Liver (tissue), 9 donors: Measurements from ENCODE around the gene IQSEC3. TPM values are rescaled to one million over a fixed set of nuclear protein-coding genes. Genes with fewer than 3 reads are reported as not detected.
"Not testable (repeated sequence)": the region's sequence is repeated elsewhere in the genome, so short reads cannot be mapped to it uniquely, and the experiment has no call there.

Experiments used
- DNase-seq: peaks from one replicate; pipeline ENCODE4 v3.0.0-alpha.2; 2017; ENCODE audit warnings: low spot score
- H3K27ac ChIP-seq, 2 donors: one replicate each; pipeline ENCODE4 v1.7.0; 2013; ENCODE audit warnings: inconsistent platforms in 2 of 2, low read length in 2 of 2, control low read depth in 1 of 2, low read depth in 1 of 2, mild to moderate bottlenecking in 1 of 2
- H3K27me3 ChIP-seq, 4 donors: one replicate each; pipeline versions ENCODE4 v1.6.1 to v1.7.0; 2013; ENCODE audit warnings: low read length in 3 of 4, inconsistent platforms in 1 of 4, mild to moderate bottlenecking in 1 of 4, moderate library complexity in 1 of 4; ENCODE audit not compliant: control insufficient read depth in 4 of 4, insufficient read depth in 4 of 4
- H3K36me3 ChIP-seq, 4 donors: one replicate each; pipeline versions ENCODE4 v1.6.1 to v1.7.0; 2013; ENCODE audit warnings: low read length in 3 of 4, mild to moderate bottlenecking in 3 of 4, low read depth in 1 of 4, moderate library complexity in 1 of 4; ENCODE audit not compliant: control insufficient read depth in 4 of 4, insufficient read depth in 3 of 4
- H3K4me1 ChIP-seq, 4 donors: one replicate each; pipeline versions ENCODE4 v1.6.1 to v1.7.0; 2013; ENCODE audit warnings: low read length in 3 of 4, mild to moderate bottlenecking in 3 of 4, moderate library complexity in 1 of 4; ENCODE audit not compliant: control insufficient read depth in 4 of 4, insufficient read depth in 4 of 4
- H3K4me3 ChIP-seq, 3 donors: one replicate each; pipeline versions ENCODE4 v1.6.1 to v1.7.0; 2013; ENCODE audit warnings: low read length in 3 of 3, control low read depth in 1 of 3, low read depth in 1 of 3, mild to moderate bottlenecking in 1 of 3
- H3K9ac ChIP-seq, 2 donors: one replicate each; pipeline ENCODE4 v1.7.0; 2013; ENCODE audit warnings: low read length in 2 of 2, mild to moderate bottlenecking in 2 of 2, moderate library complexity in 2 of 2, control low read depth in 1 of 2, low read depth in 1 of 2
- H3K9me3 ChIP-seq, 4 donors: one replicate each; pipeline versions ENCODE4 v1.6.1 to v1.7.0; 2013; ENCODE audit warnings: low read length in 3 of 4; ENCODE audit not compliant: control insufficient read depth in 4 of 4
- WGBS: extraction: QIAGEN DNeasy Blood & Tissue Kit; methylation state at CpG from one replicate; pipeline ENCODE4 v1.1.7; 2013; 5-methylcytosine and 5-hydroxymethylcytosine counted together
- polyA plus RNA-seq, 2 donors: library from polyadenylated mRNA; stranded (reverse) in 1 of 2; unstranded in 1 of 2; fragments of 200-250 nt in 1 of 2; fragments of >200 nt in 1 of 2; fragmentation: Nextera tagmentation in 1 of 2; extraction: Ambion mirVana in 1 of 2; gene quantifications; one replicate each; pipeline versions ENCODE4 v1.2.1 to v1.2.3, GENCODE V29; 2013 to 2015
- total RNA-seq, 2 donors: library from RNA; depleted of rRNA; stranded (reverse); fragments of >200 nt; gene quantifications; one replicate each; pipeline ENCODE4 v1.2.3, GENCODE V29; 2014
- TF ChIP-seq, protein P1 (sequence below): IDR thresholded peaks from 2 replicates; pipeline ENCODE4 v1.6.1; 2016; ENCODE audit warnings: antibody characterized with exemption, mild to moderate bottlenecking
- donor health status: healthy.
- donor health status: healthy.
- donor health status: healthy.
- donor health status: healthy.
- donor health status: healthy.

IQSEC3 gene
- total and polyA plus RNA-seq, 4 donors, result under 0.01 to 0.79 (median 0.48) TPM

- H3K4me1 ChIP-seq, H3K9me3 ChIP-seq, H3K9ac ChIP-seq, DNase-seq, H3K27ac ChIP-seq, H3K4me3 ChIP-seq, H3K36me3 ChIP-seq, H3K27me3 ChIP-seq: not testable (repeated sequence)
- WGBS, result 55% methylated on average over 4 of the region's 4 CpGs
These were observed 990 bp upstream of the IQSEC3 start for GRCh38 chr12:65491-66063.

DNA sequence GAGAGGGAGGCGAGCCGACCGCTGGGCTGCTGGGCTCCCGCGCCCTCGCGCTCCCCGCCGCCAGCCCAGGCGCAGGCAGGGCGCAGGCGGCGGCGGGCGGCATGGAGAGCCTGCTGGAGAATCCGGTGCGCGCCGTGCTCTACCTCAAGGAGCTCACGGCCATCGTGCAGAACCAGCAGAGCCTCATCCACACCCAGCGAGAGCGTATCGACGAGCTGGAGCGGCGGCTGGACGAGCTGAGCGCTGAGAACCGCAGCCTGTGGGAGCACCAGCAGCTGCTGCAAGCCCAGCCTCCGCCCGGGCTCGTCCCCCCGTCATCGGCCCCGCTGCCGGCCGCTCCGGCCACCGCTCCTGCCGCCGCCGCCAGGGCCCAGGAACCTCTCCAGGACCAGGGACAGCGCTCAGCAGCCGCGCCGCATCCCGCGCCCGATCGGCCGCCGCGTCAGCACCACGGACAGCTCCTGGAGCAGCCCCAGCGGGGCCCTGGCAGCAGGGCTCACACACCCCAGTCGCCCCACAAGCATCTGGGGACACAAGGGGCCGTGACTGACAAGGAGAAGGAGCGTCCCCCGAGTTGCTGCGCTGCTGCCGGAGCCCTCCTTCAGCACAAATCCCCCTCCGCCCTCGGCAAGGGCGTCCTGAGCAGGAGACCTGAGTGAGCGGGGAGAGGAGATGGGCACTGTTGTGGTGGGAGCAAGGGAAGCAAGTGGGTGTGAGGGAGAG, 376 bp downstream of the IQSEC3 start:
- not testable (repeated sequence) for H3K27me3 ChIP-seq, H3K9me3 ChIP-seq, H3K4me3 ChIP-seq, H3K9ac ChIP-seq, H3K27ac ChIP-seq, H3K36me3 ChIP-seq, DNase-seq, H3K4me1 ChIP-seq
- TF ChIP-seq, protein P1, sequence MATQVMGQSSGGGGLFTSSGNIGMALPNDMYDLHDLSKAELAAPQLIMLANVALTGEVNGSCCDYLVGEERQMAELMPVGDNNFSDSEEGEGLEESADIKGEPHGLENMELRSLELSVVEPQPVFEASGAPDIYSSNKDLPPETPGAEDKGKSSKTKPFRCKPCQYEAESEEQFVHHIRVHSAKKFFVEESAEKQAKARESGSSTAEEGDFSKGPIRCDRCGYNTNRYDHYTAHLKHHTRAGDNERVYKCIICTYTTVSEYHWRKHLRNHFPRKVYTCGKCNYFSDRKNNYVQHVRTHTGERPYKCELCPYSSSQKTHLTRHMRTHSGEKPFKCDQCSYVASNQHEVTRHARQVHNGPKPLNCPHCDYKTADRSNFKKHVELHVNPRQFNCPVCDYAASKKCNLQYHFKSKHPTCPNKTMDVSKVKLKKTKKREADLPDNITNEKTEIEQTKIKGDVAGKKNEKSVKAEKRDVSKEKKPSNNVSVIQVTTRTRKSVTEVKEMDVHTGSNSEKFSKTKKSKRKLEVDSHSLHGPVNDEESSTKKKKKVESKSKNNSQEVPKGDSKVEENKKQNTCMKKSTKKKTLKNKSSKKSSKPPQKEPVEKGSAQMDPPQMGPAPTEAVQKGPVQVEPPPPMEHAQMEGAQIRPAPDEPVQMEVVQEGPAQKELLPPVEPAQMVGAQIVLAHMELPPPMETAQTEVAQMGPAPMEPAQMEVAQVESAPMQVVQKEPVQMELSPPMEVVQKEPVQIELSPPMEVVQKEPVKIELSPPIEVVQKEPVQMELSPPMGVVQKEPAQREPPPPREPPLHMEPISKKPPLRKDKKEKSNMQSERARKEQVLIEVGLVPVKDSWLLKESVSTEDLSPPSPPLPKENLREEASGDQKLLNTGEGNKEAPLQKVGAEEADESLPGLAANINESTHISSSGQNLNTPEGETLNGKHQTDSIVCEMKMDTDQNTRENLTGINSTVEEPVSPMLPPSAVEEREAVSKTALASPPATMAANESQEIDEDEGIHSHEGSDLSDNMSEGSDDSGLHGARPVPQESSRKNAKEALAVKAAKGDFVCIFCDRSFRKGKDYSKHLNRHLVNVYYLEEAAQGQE, result peak; percentile 95
- 7% methylated on average over 47 of the region's 66 CpGs for WGBS

- H3K4me1 ChIP-seq, H3K27ac ChIP-seq, H3K9ac ChIP-seq, H3K27me3 ChIP-seq, DNase-seq, H3K9me3 ChIP-seq, H3K36me3 ChIP-seq, H3K4me3 ChIP-seq: not testable (repeated sequence)
- WGBS, result 75% methylated on average over 6 of the region's 6 CpGs
These were observed 3.1 kb downstream of the IQSEC3 start for GRCh38 chr12:69677-70076.

DNA sequence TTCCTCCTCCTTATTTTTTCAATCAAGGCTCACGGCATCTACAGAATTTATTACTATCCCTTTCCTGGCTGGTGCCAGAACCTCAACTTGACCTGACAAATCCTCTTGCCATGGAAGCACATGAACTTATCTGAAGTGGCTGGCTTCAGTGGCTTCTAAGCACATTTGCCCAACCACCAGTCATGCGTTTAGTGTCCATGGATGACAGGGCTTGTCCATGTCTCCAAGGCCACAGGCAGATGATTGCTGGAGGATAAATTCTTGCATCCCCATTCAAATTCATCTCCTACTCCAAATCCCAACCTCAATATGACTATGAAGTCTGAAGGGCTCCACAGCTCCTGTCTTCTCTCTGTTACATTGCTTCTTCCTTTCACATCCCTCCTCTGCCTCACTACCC, 4.0 kb downstream of the IQSEC3 start:
- H3K27me3 ChIP-seq, H3K9me3 ChIP-seq, H3K27ac ChIP-seq, H3K4me1 ChIP-seq, H3K9ac ChIP-seq, H3K36me3 ChIP-seq, H3K4me3 ChIP-seq, DNase-seq: not testable (repeated sequence)
- 89% methylated on average over 2 of the region's 2 CpGs for WGBS

DNA sequence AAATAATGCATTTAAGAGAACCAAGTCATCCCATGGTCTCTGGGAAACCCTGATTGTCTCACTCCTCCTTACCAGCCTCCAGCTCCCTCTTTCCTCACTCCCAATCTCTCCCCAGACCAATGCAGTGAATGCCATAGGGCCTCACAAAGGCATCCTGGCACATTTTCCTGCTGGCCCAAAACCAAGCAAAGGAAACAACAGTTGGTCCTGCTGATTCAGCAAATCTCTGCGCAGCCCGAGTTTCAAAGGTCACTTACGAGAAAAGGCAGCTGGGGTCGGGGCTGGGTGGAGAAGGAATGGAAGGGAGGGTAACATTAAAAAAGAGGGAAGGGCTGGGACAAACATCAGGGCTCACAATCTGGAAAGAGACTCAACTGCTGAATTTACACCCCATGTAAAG, 5.5 kb downstream of the IQSEC3 start:
- DNase-seq, H3K27me3 ChIP-seq, H3K27ac ChIP-seq, H3K4me3 ChIP-seq, H3K9me3 ChIP-seq, H3K4me1 ChIP-seq, H3K9ac ChIP-seq, H3K36me3 ChIP-seq: not testable (repeated sequence)
- 15% methylated on average over 4 of the region's 4 CpGs for WGBS

DNA sequence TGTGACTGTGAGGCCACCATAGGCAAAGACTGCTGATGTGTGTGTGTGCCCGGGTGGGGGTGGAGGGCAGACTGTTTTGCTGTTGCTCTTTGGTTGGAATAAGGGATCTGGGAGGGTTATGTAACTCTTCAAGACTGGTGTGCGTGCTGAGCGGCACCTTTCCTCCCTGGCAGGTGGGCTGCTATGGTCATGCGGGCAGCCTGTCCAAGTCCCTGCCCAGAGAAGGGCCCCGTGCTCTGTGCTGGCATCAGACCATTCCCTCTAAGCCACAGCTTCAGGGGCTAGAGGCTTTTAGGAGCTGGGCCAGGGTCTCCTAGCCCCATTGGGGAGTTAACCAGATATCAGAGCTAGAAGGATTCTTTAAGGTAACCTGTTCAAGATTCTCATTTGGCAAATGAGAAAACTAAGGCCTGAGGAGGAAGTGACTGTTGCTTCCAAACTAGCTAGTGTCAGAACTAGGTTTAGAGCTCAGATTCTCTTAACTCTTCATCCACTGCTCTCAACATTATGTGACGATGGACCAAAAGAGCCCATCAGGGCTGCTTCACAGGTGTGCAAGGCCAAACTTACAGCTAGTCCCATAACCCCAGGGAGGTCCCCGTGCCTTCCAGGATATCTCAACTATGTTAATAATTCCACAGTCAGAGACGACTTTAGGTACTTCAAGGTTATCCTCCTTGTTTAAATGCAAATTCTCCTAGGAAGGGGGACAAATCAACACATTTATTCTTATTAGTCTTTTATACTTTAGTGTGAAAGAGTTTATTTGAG, 8.0 kb downstream of the IQSEC3 start:
- not testable (repeated sequence) for H3K27me3 ChIP-seq, H3K4me3 ChIP-seq

DNA sequence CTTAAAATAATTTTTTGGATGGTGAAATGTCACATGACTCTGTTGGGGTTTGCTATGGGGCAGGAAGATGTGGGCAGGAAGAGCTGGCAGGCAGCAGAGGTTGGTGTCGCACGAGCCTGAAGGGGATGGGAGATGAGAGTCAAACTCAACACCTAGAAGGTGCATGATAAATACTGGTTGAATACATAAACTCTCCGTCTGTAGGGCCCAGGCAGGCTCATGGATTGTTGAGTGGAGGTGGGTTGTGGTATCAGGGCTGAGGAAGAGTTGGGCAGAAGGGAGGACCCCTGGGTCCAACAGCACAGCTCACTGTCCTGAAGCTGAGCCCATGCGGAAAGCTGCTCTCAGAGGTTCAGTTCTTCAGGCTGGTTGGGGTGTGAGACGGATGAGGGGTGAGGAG, 9.0 kb downstream of the IQSEC3 start:
- H3K4me1 ChIP-seq, H3K27ac ChIP-seq, H3K9ac ChIP-seq, H3K36me3 ChIP-seq, H3K27me3 ChIP-seq, DNase-seq, H3K9me3 ChIP-seq, H3K4me3 ChIP-seq: not testable (repeated sequence)
- 82% methylated on average over 5 of the region's 5 CpGs for WGBS

More for the DNA sequence above, 8.0 kb downstream of the IQSEC3 start:
- DNase-seq, H3K36me3 ChIP-seq, H3K4me1 ChIP-seq, H3K27ac ChIP-seq, H3K9me3 ChIP-seq, H3K9ac ChIP-seq: not testable (repeated sequence)
- 80% methylated on average over 8 of the region's 8 CpGs for WGBS
